Activated CD4-positive, CD25-positive, alpha-beta regulatory T cell treated with anti-CD3 and anti-CD28 coated beads, Interleukin-2, amount 50 U/mL, for 16 hours (primary cell): ENCODE data around the gene PBX3.
"Not testable (repeated sequence)": the region's sequence is repeated elsewhere in the genome, so short reads cannot be mapped to it uniquely, and the experiment has no call there.

ENCODE experiments used
- DNase-seq: peaks from one replicate; pipeline ENCODE4 v3.0.0-alpha.2; 2020; ENCODE audit warnings: low read depth, low spot score

PBX3 gene

GRCh38 chr9:125776789-125777188 is 29.6 kb downstream of the PBX3 start:
- DNase-seq: not testable (repeated sequence)

GRCh38 chr9:125778538-125779219 is 31.5 kb downstream of the PBX3 start:
- DNase-seq: not testable (repeated sequence)

- DNase-seq: not testable (repeated sequence)
Observed at GRCh38 chr9:125779220-125779565, 32.0 kb downstream of the PBX3 start.

- no peak for DNase-seq
Observed at GRCh38 chr9:125782718-125783117, 35.5 kb downstream of the PBX3 start.

GRCh38 chr9:125784286-125785049 is 37.3 kb downstream of the PBX3 start:
- no peak for DNase-seq

GRCh38 chr9:125785248-125785751 is 38.1 kb downstream of the PBX3 start:
- no peak for DNase-seq

GRCh38 chr9:125787715-125788114 is 40.5 kb downstream of the PBX3 start:
- DNase-seq: no peak

GRCh38 chr9:125789196-125789595 is 42.0 kb downstream of the PBX3 start:
- no peak for DNase-seq

GRCh38 chr9:125794708-125795107 is 47.5 kb downstream of the PBX3 start:
- no peak for DNase-seq

- DNase-seq: no peak
Observed at GRCh38 chr9:125795970-125796596, 48.9 kb downstream of the PBX3 start.

- DNase-seq: no peak
Observed at GRCh38 chr9:125797930-125798329, 50.8 kb downstream of the PBX3 start.

GRCh38 chr9:125803526-125803925 is 56.4 kb downstream of the PBX3 start:
- no peak for DNase-seq

GRCh38 chr9:125805057-125805456 is 57.9 kb downstream of the PBX3 start:
- no peak for DNase-seq

GRCh38 chr9:125805586-125805985 is 58.4 kb downstream of the PBX3 start:
- no peak for DNase-seq

- no peak for DNase-seq
Observed at GRCh38 chr9:125807079-125807478, 59.9 kb downstream of the PBX3 start.

- DNase-seq: no peak
Observed at GRCh38 chr9:125810161-125810560, 63.0 kb downstream of the PBX3 start.

GRCh38 chr9:125811002-125811401 is 63.8 kb downstream of the PBX3 start:
- DNase-seq: no peak

GRCh38 chr9:125812403-125812802 is 65.2 kb downstream of the PBX3 start:
- DNase-seq: no peak

GRCh38 chr9:125815568-125815967 is 68.4 kb downstream of the PBX3 start:
- no peak for DNase-seq

GRCh38 chr9:125816321-125816720 is 69.1 kb downstream of the PBX3 start:
- DNase-seq: no peak

- DNase-seq: no peak
Observed at GRCh38 chr9:125820100-125820804, 73.1 kb downstream of the PBX3 start.

- DNase-seq: no peak
Observed at GRCh38 chr9:125821078-125821477, 73.9 kb downstream of the PBX3 start.
